ENCODE measurements around the gene SNX24. TPM values are rescaled to one million over a fixed set of nuclear protein-coding genes. Genes with fewer than 3 reads are reported as not detected.

SNX24 gene
- total RNA-seq, 1 experiment from 2014 or later: 23.5 TPM

DNA sequence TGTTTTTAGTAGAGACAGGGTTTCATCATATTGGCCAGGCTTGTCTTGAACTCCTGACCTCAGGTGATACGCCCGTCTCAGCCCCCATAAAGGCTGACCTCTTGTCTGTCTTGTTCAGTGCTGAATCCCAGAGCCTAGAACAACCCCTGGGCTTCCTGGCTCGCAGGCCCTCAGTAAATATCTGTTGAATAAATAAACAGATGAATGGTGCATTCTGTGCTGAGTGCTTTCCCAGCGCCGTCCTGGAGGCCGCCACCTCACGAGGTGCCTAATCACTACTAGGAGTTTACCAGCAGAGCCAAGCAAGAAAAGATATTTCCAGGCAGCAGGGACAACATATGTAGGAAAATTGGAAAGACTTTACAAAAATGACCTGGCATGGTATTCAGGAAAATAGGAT is 88.5 kb downstream of the SNX24 start:
- Mint-ChIP-seq H3K27me3 (ENCODE audit: unreplicated experiment) (no peaks in the 10 kb centered on the region), H3K36me3 (ENCODE audit: insufficient read depth, unreplicated experiment) (peaks cover 3% of the 10 kb centered on the region), H3K27ac (ENCODE audit: unreplicated experiment) (no peak overlapping the region), H3K4me3 (ENCODE audit: low read depth, unreplicated experiment) (no peak overlapping the region), H3K9me3 (ENCODE audit: low read depth, unreplicated experiment) (no peaks in the 10 kb centered on the region), H3K4me1 (ENCODE audit: low read depth, unreplicated experiment) (peaks cover 6% of the 10 kb centered on the region)
- intact Hi-C loops (cut with micrococcal nuclease; ENCODE audit: unreplicated experiment): no loop called here
- CTCF ChIA-PET: interaction anchor here (0.9 kb wide), 1 partner anchor 1810 kb away, joined by 3 read pairs; no protein-coding TSS in a partner anchor
- no TSS peak for BruUV-seq (replicated peaks)
- DNase-seq: no peak
- TF ChIP-seq, protein P1, sequence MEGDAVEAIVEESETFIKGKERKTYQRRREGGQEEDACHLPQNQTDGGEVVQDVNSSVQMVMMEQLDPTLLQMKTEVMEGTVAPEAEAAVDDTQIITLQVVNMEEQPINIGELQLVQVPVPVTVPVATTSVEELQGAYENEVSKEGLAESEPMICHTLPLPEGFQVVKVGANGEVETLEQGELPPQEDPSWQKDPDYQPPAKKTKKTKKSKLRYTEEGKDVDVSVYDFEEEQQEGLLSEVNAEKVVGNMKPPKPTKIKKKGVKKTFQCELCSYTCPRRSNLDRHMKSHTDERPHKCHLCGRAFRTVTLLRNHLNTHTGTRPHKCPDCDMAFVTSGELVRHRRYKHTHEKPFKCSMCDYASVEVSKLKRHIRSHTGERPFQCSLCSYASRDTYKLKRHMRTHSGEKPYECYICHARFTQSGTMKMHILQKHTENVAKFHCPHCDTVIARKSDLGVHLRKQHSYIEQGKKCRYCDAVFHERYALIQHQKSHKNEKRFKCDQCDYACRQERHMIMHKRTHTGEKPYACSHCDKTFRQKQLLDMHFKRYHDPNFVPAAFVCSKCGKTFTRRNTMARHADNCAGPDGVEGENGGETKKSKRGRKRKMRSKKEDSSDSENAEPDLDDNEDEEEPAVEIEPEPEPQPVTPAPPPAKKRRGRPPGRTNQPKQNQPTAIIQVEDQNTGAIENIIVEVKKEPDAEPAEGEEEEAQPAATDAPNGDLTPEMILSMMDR (IDR thresholded peaks at IDR 0.05; ENCODE audit: unreplicated experiment): no peak

GRCh38 chr5:122936088-122936487 is 90.7 kb downstream of the SNX24 start:
- H3K27me3 Mint-ChIP-seq (ENCODE audit: unreplicated experiment): no peaks in the 10 kb centered on the region
- no peak for DNase-seq
- no peak overlapping the region for H3K27ac Mint-ChIP-seq (ENCODE audit: unreplicated experiment)
- no peaks in the 10 kb centered on the region for H3K9me3 Mint-ChIP-seq (ENCODE audit: low read depth, unreplicated experiment)
- TF ChIP-seq, protein P1 (IDR thresholded peaks at IDR 0.05; ENCODE audit: unreplicated experiment): no peak
- H3K4me3 Mint-ChIP-seq (ENCODE audit: low read depth, unreplicated experiment): no peak overlapping the region
- peaks cover 6% of the 10 kb centered on the region for H3K4me1 Mint-ChIP-seq (ENCODE audit: low read depth, unreplicated experiment)
- BruUV-seq (replicated peaks): no TSS peak
- CTCF ChIA-PET: no interaction called here
- H3K36me3 Mint-ChIP-seq (ENCODE audit: insufficient read depth, unreplicated experiment): peaks cover 3% of the 10 kb centered on the region
- intact Hi-C loops (cut with micrococcal nuclease; ENCODE audit: unreplicated experiment): no loop called here

DNA sequence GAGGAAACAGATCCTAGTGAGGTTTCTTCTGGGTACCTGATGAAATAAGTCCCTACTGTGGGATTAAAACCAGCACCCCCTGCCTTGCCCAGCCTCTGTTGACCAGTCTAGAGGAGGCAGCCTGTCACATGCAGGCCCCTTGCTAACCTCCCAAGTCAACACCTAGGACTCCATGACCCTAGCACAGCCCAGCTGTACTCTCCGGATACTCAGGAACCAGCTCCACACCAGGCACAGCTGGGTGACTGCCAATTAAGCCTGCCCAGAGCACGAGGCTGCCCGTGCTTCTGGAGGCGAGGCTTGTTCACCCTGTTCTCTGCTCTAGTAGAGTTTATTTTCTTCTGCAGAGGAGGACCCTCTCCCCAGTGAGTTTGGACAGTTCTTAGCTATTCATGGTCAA is 92.5 kb downstream of the SNX24 start:
- BruUV-seq (replicated peaks): no TSS peak
- intact Hi-C loops (cut with micrococcal nuclease; ENCODE audit: unreplicated experiment): no loop called here
- TF ChIP-seq, protein P1 (IDR thresholded peaks at IDR 0.05; ENCODE audit: unreplicated experiment): no peak
- H3K9me3 Mint-ChIP-seq (ENCODE audit: low read depth, unreplicated experiment): no peaks in the 10 kb centered on the region
- H3K27ac Mint-ChIP-seq (ENCODE audit: unreplicated experiment): no peak overlapping the region
- DNase-seq: no peak
- H3K27me3 Mint-ChIP-seq (ENCODE audit: unreplicated experiment): no peaks in the 10 kb centered on the region
- CTCF ChIA-PET: no interaction called here
- H3K4me3 Mint-ChIP-seq (ENCODE audit: low read depth, unreplicated experiment): no peak overlapping the region
- peaks cover 3% of the 10 kb centered on the region for H3K36me3 Mint-ChIP-seq (ENCODE audit: insufficient read depth, unreplicated experiment)
- peaks cover 6% of the 10 kb centered on the region for H3K4me1 Mint-ChIP-seq (ENCODE audit: low read depth, unreplicated experiment)

- Mint-ChIP-seq H3K27ac (ENCODE audit: unreplicated experiment) (no peak overlapping the region), H3K4me1 (ENCODE audit: low read depth, unreplicated experiment) (no peaks in the 10 kb centered on the region), H3K27me3 (ENCODE audit: unreplicated experiment) (no peaks in the 10 kb centered on the region), H3K4me3 (ENCODE audit: low read depth, unreplicated experiment) (no peak overlapping the region), H3K36me3 (ENCODE audit: insufficient read depth, unreplicated experiment) (no peaks in the 10 kb centered on the region), H3K9me3 (ENCODE audit: low read depth, unreplicated experiment) (no peaks in the 10 kb centered on the region)
- BruUV-seq (replicated peaks): no TSS peak
- intact Hi-C loops (cut with micrococcal nuclease; ENCODE audit: unreplicated experiment): no loop called here
- DNase-seq: no peak
- CTCF ChIA-PET: no interaction called here
- TF ChIP-seq, protein P1 (IDR thresholded peaks at IDR 0.05; ENCODE audit: unreplicated experiment): no peak
Observed at GRCh38 chr5:122940890-122941289, 95.5 kb downstream of the SNX24 start.
